ENCODE data around the gene DGUOK. TPM values are rescaled to one million over a fixed set of nuclear protein-coding genes. Genes with fewer than 3 reads are reported as not detected.

DGUOK gene
- total RNA-seq, 1 experiment from 2014 or later, result 100 TPM

- Histone ChIP-seq H3K4me1 (ENCODE audit: control insufficient read depth in 1 of 2, insufficient read depth in 2 of 2, low read length in 2 of 2) (no peaks in the 10 kb centered on the region), H4K20me1 (ENCODE audit: insufficient read depth) (no peaks in the 10 kb centered on the region), H3K79me2 (ENCODE audit: insufficient read depth, low read length) (no peaks in the 10 kb centered on the region), H3K4me3 (replicated peaks in 1 of 2; ENCODE audit: low read depth in 1 of 2, low read length in 2 of 2) (no peak overlapping the region), H3K36me3 (ENCODE audit: control insufficient read depth in 1 of 2, insufficient read depth in 2 of 2, low read length in 2 of 2) (peaks cover 13 to 17% of the 10 kb centered on the region in 2 experiments; a peak in 2 of 4 replicates), H3K9ac (ENCODE audit: low read length) (no peak overlapping the region), H2AFZ (ENCODE audit: low read depth, low read length, poor library complexity, severe bottlenecking) (no peak overlapping the region), H3K27ac (ENCODE audit: low read depth, low read length) (no peak overlapping the region), H3K27me3 (ENCODE audit: insufficient read depth, low read length) (no peaks in the 10 kb centered on the region), H3K9me2 (ENCODE audit: insufficient read depth) (no peaks in the 10 kb centered on the region), H3K4me2 (ENCODE audit: low read length) (no peak overlapping the region), H3K9me3 (ENCODE audit: control insufficient read depth in 1 of 2, insufficient read depth in 1 of 2, low read depth in 1 of 2, low read length in 2 of 2) (no peaks in the 10 kb centered on the region)
- BruUV-seq (replicated peaks), result TSS peak; percentile 28
- intact Hi-C loops (cut with micrococcal nuclease), result no loop called here
- DNase-seq (ENCODE audit: low read depth, low spot score) (no peak), ATAC-seq (no peak; the same call in 1 of the 2 replicates)
- no peak for TF ChIP-seq FOSL1 (IDR thresholded peaks at IDR 0.05; ENCODE audit: low read depth)
- no peak for TF ChIP-seq RAD21 (IDR thresholded peaks at IDR 0.05; ENCODE audit: low read depth)
- 0 out of 6 replicates have a peak, but pooled peaks of 1 of the 3 experiments have one; percentile 9 for TF ChIP-seq CTCF (IDR thresholded peaks at IDR 0.05 in 2 of 3, conservative IDR thresholded peaks at IDR 0.05 in 1 of 3; ENCODE audit: borderline replicate concordance in 1 of 3, insufficient read depth in 1 of 3, low read depth in 2 of 3, low read length in 2 of 3)
- POLR2A ChIA-PET, result no interaction called here
- CTCF ChIA-PET, result interaction anchor here (0.7 kb wide), 1 partner anchor 14 kb away, joined by 3 read pairs; no protein-coding TSS in a partner anchor
- RAD21 ChIA-PET (ENCODE audit: low non-redundant PET in 1 of 2, low total read pairs in 2 of 2, uncharacterized antibody in 2 of 2, unreplicated experiment in 2 of 2), result no interaction called here
These were observed 35.3 kb downstream of the DGUOK start for GRCh38 chr2:73961823-73962615.

- Histone ChIP-seq H3K4me1 (ENCODE audit: control insufficient read depth in 1 of 2, insufficient read depth in 2 of 2, low read length in 2 of 2) (no peaks in the 10 kb centered on the region), H3K9ac (ENCODE audit: low read length) (no peak overlapping the region), H3K4me2 (ENCODE audit: low read length) (no peak overlapping the region), H3K4me3 (replicated peaks in 1 of 2; ENCODE audit: low read depth in 1 of 2, low read length in 2 of 2) (no peak overlapping the region), H3K27me3 (ENCODE audit: insufficient read depth, low read length) (no peaks in the 10 kb centered on the region), H3K27ac (ENCODE audit: low read depth, low read length) (no peak overlapping the region), H3K79me2 (ENCODE audit: insufficient read depth, low read length) (no peaks in the 10 kb centered on the region), H4K20me1 (ENCODE audit: insufficient read depth) (no peaks in the 10 kb centered on the region), H3K36me3 (ENCODE audit: control insufficient read depth in 1 of 2, insufficient read depth in 2 of 2, low read length in 2 of 2) (peaks cover 8 to 17% of the 10 kb centered on the region in 2 experiments; a peak in 2 of 4 replicates), H2AFZ (ENCODE audit: low read depth, low read length, poor library complexity, severe bottlenecking) (no peak overlapping the region), H3K9me3 (ENCODE audit: control insufficient read depth in 1 of 2, insufficient read depth in 1 of 2, low read depth in 1 of 2, low read length in 2 of 2) (no peaks in the 10 kb centered on the region), H3K9me2 (ENCODE audit: insufficient read depth) (no peaks in the 10 kb centered on the region)
- POLR2A ChIA-PET, result no interaction called here
- intact Hi-C loops (cut with micrococcal nuclease), result no loop called here
- no TSS peak for BruUV-seq (replicated peaks)
- CTCF ChIA-PET, result no interaction called here
- ATAC-seq (no peak), DNase-seq (ENCODE audit: low read depth, low spot score) (no peak)
- RAD21 ChIA-PET (ENCODE audit: low non-redundant PET in 1 of 2, low total read pairs in 2 of 2, uncharacterized antibody in 2 of 2, unreplicated experiment in 2 of 2), result no interaction called here
- TF ChIP-seq YY1 (IDR thresholded peaks at IDR 0.05; ENCODE audit: extremely low read depth, insufficient replicate concordance, low read depth, low read length) (no peak), CEBPB (IDR thresholded peaks at IDR 0.05; ENCODE audit: low read depth) (no peak), ZNF274 (IDR thresholded peaks at IDR 0.05; ENCODE audit: low read depth, low read length) (no peak), EGR1 (IDR thresholded peaks at IDR 0.05; ENCODE audit: low read depth) (no peak), CTCF (IDR thresholded peaks at IDR 0.05 in 2 of 3, conservative IDR thresholded peaks at IDR 0.05 in 1 of 3; ENCODE audit: borderline replicate concordance in 1 of 3, insufficient read depth in 1 of 3, low read depth in 2 of 3, low read length in 2 of 3) (no peak), RAD21 (IDR thresholded peaks at IDR 0.05; ENCODE audit: low read depth) (no peak), SRF (IDR thresholded peaks at IDR 0.05; ENCODE audit: low read depth) (no peak), REST (IDR thresholded peaks at IDR 0.05; ENCODE audit: low read depth) (no peak)
These were observed 36.1 kb downstream of the DGUOK start for GRCh38 chr2:73962798-73963197.

All from HCT116 (cell line).